Kidney capillary endothelial cell (primary cell): ENCODE results near the gene USP47.
A peak's percentile ranks its signal among the peaks of the same experiment; 100 is the strongest.

ENCODE experiments used
- DNase-seq: peaks from one replicate; pipeline ENCODE4 v3.0.0-alpha.2; 2018; ENCODE audit warnings: low spot score

USP47 gene

GRCh38 chr11:11981364-11981763 lies 139.6 kb downstream of the USP47 start:
- no peak for DNase-seq

DNA sequence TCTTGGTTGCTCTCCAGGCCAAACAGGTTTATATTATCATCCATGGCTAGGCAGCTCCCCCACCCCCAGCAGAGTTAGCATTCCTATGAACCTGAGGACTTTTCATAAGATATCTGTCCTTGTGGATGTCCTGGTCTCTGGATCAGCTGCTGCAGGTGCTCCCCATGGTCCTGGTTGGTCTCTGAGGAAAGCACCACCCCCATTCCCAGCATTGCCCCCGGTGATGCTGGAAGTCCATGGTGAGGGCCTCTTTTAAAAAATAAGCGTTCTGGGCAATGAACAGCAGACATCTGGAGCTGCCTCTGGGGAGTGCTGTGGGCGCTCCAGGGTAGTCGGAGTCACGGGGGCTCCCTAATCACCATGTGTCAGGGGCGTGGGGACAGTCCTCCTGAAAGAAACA lies 140.1 kb downstream of the USP47 start:
- DNase-seq = no peak

GRCh38 chr11:11982461-11982860 lies 140.7 kb downstream of the USP47 start:
- no peak for DNase-seq

DNA sequence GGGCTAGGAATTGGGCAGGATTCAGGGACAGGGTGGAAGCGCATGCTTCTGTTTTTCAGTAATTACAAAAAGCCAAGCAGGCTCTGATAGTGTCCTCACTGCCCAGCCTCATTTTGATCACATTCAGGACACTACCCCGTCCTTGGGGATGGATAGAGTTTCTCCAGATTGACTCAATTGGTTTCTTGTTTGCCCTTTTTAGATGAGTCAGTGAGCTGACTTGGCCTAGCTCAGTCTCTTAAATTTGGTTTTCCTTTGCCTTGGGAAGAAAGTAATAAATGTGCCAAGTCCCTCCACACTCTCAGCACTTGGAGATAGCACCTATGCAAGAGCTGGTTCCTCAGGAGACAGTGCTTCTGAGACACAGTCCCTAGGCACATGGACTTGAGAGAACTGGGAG lies 141.2 kb downstream of the USP47 start:
- no peak for DNase-seq

GRCh38 chr11:11983427-11983826 lies 141.7 kb downstream of the USP47 start:
- no peak for DNase-seq

- DNase-seq = no peak
Observed at GRCh38 chr11:11984563-11984962, 142.8 kb downstream of the USP47 start.

- no peak for DNase-seq
Observed at GRCh38 chr11:11985016-11985715, 143.4 kb downstream of the USP47 start.

DNA sequence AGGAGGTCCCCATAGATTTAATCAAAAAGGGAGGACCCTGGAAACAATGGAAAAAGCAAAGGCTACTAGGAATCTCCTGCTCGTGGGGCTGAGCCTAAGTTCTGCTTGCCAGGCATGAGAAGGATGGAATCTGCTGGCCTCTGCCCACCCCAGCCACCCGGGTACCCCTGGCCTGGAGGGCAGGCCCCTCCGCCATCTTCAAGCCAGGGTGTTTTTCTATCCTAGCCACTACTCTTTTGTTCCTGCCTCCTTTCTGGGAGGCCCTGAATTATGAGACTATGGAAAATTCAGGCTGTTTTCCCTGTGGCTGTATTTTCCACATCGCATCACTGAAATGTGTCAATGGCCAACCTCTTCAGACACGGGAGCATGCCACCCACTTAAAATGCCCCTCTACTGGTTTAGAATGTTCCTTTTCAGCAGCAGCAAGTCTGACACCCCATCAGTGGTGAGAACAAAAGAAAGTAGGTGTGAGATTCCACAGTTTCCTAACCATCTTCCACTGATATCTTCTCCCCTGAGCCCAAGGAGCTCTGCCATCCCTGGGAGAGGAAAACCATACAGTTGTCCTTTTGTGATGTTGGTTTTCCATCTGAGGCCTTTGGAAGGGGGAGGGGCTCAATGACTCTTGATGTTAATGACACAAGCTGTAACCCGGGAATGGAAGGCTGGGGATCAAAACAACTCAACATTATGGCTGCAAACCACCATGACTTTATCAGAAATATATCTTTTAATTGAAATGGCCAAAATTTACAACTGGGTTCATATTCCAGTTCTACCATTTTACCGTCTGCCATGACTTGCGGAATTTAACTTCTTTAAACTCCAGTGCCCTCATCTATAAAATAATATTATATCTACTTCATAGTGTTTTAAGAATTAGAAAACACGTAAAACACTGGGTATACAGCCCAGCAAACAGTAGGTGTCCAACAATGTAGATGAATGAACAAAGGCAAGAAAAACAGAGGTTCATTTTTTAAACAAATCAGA lies 144.5 kb downstream of the USP47 start:
- DNase-seq = no peak

DNA sequence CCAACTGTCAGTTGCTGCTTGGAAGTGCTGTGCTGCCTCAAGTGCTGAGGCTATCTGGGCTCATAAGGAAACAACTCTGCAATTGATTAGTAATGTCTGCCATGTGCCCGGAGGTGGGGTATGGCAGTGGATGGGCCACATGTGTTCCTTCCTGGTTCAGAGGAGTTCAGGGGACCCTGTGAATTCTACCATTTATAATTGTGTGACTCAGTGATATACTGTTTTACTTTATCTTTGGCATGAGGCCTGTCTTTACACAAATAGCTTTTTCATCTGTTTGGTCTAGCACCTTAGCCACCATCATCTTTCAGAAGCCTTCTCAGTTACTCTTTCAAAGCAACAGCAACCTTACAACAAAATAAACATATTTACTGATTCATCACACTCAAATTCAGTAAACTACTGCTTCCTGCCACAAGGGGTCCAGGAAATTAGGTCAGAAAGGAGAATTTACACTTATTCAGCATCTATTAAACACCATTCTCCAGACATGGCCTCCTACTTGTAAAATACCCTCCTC lies 145.8 kb downstream of the USP47 start:
- peak; percentile 87 for DNase-seq

DNA sequence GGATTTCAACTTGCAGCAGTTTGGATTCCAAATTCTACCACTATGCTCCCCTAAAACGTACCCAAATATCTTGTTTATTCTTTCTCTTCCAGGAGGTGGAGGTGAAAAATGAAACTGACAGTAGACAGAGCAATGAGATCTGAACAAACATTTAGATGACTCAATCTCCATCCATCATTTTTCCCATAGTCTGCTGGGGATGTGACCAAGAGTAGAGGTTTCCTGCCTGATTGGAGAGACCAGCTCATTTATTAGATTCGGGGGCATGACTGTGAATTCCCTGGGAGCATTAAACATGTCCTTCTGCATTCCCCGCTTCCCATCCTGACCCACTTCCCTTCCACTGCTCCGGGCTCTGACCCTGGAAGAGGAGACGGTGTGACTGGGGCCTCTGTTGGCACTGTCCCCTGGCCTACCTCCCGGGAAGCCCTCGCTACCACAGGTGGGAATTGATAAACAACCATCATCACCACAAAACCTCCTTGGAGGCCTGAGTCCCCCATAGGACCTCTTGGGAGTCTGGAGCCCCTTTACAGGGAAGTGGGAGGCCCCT lies 146.4 kb downstream of the USP47 start:
- DNase-seq = peak; percentile 92

- DNase-seq = no peak
Observed at GRCh38 chr11:11988681-11989261, 147.0 kb downstream of the USP47 start.

DNA sequence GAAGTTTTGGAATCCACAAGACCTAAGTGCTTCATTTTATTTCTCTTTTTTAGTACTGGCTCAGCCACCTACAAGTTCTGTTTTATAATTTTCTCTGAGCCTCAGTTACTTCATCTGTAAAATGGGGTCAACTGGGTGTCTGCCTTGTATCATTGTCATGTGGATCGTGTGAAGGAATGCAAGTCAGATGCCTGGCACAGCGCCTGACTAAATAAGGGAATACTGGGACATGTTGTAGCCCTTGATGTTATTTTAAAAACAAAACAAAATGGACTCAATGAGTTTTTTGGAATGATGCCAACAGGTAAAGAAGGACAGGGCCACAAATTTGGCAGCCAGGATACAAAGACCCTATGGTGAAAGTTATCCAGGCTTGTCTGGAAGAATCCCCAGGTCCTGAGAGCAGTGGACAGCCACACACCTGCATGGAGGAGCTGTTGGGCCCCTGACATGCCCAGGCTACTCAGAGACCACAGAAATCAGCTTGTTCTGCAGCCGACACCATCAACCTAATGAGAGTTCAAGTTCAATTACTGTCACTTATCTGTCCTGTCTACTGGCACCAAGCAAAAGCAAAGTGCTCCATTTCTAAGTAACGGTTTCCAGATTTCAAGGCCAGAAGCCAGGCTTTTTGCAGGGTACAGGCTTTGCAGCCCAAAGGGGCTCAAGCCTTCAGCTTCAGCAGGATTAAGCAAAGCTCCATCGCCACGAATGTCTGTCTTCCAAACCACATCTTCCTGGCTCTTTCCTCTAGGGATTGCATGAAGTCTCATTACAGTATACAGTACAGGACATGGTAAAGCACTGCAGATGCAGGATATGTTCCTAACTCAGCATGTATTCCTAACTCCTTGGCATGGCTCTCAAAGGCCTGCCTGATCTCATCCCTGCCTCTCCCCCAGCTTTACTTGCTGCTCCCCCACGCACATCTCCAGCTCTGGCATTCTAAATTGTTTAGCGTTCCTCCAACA lies 148.3 kb downstream of the USP47 start:
- DNase-seq = no peak

- no peak for DNase-seq
Observed at GRCh38 chr11:11992257-11993212, 150.8 kb downstream of the USP47 start.

DNA sequence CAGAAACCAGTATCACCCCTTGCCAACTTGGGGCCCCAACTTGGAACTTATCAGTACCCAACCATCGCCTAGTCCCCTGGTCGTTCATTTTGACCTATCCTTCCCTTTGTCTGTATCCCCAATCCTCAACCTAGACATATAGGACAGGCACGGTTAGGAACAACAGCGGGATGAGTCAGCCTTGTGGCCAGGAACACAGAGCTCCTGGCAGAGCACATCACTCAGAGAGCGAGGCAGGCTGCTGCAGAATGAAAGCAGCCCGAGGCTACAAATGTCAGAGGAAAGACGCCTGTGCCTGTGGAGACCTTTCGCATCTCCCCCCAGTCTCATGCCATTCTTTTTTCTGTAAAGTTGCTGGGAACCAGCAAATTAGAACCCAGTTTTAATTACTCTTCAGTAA lies 152.1 kb downstream of the USP47 start:
- DNase-seq = no peak

DNA sequence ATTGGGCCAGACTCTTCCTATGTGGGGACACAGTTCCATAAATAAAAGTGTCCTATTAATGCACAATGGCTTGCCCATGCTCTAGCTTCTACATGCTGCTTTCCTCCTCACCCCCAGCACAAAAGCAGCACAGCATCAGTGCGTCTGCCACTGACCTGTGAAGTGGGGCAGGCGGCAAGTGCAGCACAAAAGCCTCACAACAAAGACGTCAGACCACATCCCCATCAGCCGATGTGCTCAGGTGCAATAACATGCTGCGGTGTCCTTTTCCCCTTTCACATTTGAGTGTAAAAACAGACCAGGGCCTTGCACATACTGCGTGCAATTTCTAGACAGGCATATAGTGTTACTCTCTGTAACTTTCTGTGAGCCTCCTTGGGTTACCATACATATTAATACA lies 153.8 kb downstream of the USP47 start:
- DNase-seq = no peak

DNA sequence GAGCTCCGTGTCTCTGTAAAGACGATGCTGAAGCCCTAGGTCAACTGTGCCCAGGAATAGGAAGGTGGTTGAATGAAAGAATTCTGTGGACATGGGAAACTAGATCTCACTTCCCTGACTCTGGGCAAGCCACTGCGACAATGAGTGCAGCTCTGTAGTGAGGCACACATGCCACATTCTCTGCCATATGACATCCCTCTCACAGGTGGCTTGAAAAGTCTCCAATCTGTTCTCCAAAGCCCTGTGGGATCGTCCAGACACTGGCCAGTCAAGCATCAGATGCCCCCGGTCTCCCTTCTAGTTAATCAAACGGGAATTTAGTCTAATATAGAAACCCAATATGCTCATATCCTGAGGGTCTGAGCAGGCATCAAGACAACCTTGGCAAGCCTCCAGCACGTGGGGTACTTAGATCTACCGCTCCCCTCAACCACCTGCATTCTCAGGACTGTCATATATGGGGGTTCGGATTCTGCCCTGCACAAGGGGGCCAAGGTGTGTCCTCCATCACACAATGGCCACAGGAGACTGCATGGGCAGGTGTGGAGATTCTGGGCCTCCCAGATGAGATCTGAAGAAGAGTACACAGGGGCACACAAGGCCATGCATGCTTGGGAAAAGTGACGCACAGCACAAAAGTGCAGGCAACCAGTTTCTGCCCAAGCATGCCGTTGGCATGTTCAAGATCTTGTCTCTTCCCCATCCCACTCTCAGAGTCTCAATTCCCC lies 154.7 kb downstream of the USP47 start:
- no peak for DNase-seq

DNA sequence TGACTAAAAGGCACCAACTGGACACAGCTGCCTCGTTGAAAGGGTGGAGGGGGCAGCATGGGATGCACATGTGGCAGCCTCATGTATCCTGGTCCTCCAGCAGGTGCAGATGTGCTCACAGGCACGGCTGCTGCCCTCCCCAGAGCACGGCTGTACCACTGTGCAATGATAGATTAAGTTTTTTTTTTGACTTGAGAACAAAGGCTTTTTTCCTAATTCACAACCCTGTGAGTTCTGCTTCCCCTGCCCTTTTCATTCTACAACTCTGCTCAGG lies 155.2 kb downstream of the USP47 start:
- no peak for DNase-seq

GRCh38 chr11:11998091-11998781 lies 156.5 kb downstream of the USP47 start:
- peak; percentile 69 for DNase-seq

DNA sequence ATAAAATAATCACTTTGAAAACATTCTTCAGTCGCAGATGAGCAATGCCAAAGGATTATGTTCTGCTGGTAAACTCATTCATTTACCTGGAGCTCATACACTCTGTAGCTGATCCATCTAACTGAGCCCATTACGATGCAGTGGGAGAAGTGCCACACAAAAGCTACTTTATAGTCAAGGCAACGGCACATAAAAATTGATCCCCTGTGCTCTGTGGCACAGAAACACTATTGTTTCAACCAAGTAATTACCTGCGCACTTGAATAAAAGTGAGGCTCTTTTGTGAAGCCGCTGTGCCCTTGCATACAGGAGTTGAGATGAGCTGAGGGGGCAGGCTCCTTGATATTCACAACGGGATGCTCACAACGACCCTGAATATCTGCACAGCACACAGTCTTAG lies 159.4 kb downstream of the USP47 start:
- no peak for DNase-seq
